Ishikawa (cell line): ENCODE measurements around the gene DOP1B.

ENCODE experiments used
- CEBPB ChIP-seq: IDR thresholded peaks from 2 replicates; pipeline ENCODE4 v1.6.1; 2012
- CREB1 ChIP-seq: IDR thresholded peaks from 2 replicates; pipeline ENCODE4 v1.6.1; 2012; ENCODE audit warnings: low read depth
- EP300 ChIP-seq: IDR thresholded peaks from 2 replicates; pipeline ENCODE4 v1.6.1; 2012; ENCODE audit warnings: borderline replicate concordance
- FOXM1 ChIP-seq: IDR thresholded peaks from 2 replicates; pipeline ENCODE4 v1.6.1; 2012; ENCODE audit warnings: low read depth, borderline replicate concordance
- NFIC ChIP-seq: IDR thresholded peaks from 2 replicates; pipeline ENCODE4 v1.6.1; 2012
- RAD21 ChIP-seq: IDR thresholded peaks from 2 replicates; pipeline ENCODE4 v1.6.1; 2012; ENCODE audit warnings: low read depth
- TCF12 ChIP-seq: IDR thresholded peaks from 2 replicates; pipeline ENCODE4 v1.6.1; 2012; ENCODE audit warnings: low read depth
- TEAD4 ChIP-seq: IDR thresholded peaks from 2 replicates; pipeline ENCODE4 v1.6.1; 2012
- YY1 ChIP-seq: IDR thresholded peaks from 2 replicates; pipeline ENCODE4 v1.6.1; 2012; ENCODE audit warnings: low read depth
- TF ChIP-seq, protein P1 (sequence below): IDR thresholded peaks from 2 replicates; pipeline ENCODE4 v1.6.1; 2012
- TF ChIP-seq, protein P2 (sequence below): IDR thresholded peaks from 2 replicates; pipeline ENCODE4 v1.6.1; 2012; ENCODE audit warnings: low read depth, mild to moderate bottlenecking

DNA sequence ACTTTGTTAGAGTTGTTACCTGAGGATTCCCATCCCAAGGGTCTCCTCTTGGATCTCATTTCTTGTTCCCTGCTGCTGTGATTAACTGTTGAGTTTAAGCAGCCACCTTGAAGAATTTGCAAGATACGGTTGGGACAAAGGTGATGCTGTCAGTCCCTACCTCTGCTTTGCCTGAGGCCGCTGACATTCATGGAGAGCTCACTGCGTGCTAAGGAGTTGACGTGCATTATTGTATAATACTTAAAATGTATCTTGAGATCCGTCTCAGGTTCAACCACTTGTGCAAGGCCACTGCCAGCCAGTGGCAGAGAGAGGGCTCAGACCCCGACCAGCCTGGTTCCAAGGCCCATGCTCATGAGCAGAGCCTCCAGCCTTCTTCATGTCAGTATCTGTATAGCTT is 14.2 kb downstream of the DOP1B start:
- TF ChIP-seq EP300, result no peak
- TF ChIP-seq RAD21, result no peak
- no peak for TF ChIP-seq CEBPB
- TF ChIP-seq, protein P1, sequence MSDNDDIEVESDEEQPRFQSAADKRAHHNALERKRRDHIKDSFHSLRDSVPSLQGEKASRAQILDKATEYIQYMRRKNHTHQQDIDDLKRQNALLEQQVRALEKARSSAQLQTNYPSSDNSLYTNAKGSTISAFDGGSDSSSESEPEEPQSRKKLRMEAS, result no peak
- TF ChIP-seq NFIC, result no peak
- no peak for TF ChIP-seq TEAD4
- TF ChIP-seq YY1, result no peak
- no peak for TF ChIP-seq CREB1
- TF ChIP-seq FOXM1, result no peak
- TF ChIP-seq, protein P2, sequence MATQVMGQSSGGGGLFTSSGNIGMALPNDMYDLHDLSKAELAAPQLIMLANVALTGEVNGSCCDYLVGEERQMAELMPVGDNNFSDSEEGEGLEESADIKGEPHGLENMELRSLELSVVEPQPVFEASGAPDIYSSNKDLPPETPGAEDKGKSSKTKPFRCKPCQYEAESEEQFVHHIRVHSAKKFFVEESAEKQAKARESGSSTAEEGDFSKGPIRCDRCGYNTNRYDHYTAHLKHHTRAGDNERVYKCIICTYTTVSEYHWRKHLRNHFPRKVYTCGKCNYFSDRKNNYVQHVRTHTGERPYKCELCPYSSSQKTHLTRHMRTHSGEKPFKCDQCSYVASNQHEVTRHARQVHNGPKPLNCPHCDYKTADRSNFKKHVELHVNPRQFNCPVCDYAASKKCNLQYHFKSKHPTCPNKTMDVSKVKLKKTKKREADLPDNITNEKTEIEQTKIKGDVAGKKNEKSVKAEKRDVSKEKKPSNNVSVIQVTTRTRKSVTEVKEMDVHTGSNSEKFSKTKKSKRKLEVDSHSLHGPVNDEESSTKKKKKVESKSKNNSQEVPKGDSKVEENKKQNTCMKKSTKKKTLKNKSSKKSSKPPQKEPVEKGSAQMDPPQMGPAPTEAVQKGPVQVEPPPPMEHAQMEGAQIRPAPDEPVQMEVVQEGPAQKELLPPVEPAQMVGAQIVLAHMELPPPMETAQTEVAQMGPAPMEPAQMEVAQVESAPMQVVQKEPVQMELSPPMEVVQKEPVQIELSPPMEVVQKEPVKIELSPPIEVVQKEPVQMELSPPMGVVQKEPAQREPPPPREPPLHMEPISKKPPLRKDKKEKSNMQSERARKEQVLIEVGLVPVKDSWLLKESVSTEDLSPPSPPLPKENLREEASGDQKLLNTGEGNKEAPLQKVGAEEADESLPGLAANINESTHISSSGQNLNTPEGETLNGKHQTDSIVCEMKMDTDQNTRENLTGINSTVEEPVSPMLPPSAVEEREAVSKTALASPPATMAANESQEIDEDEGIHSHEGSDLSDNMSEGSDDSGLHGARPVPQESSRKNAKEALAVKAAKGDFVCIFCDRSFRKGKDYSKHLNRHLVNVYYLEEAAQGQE, result no peak
- TF ChIP-seq TCF12, result no peak
